GM12872 (cell line): Measurements from ENCODE around the gene SHD.

ENCODE experiments used
- TF ChIP-seq, protein P1 (sequence below): IDR thresholded peaks from 3 replicates; pipeline ENCODE4 v1.5.1; 2011; ENCODE audit warnings: low read depth, mild to moderate bottlenecking, low read length, moderate library complexity; ENCODE audit not compliant: insufficient read depth

The SHD gene

DNA sequence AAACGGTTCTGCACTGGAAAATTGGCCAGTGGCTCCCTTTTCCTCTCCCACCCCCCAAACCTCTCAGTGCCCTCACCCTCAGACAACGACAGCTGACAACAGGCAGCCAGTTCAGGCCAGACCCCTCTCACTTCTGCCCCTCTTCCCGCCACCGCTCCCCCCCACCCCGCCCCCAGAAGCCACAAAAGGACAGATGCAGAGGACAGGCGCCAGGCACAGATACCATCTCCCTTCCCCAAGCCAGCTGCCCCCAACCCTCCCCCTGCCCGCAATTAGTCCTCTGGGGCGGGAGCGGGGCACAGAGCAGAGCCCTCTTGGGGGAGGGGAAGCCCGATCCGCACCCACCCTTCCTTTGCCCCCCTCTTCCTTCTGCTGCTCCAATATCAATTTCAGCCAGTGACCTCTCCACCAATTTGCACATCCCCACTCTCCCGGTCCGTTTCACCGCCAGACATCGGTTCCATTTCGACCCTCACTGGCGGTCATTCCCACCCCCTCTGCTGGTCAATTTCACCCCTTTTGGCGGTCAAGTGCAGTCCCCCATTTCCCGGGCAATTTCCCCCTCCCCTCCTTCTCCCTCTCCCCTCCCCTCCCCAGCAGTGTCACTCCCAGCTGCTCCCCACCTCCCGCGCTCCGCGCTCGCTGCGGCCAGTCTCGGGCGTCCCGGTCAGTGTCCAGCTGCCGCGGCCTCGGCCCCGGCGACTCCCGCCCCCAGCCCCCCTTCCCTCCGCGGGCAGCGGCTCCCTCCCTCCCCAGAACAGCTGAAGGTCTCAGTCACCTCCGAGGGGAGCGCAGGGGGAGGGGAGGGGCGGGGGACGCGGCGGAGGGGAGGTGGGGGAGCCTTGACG lies at the start of gene SHD:
Gene SHD, plus strand, starts transcription at position 848 of the 848 bp plus-strand sequence. CDS start 798 bp downstream, outside the sequence.
- TF ChIP-seq, protein P1, sequence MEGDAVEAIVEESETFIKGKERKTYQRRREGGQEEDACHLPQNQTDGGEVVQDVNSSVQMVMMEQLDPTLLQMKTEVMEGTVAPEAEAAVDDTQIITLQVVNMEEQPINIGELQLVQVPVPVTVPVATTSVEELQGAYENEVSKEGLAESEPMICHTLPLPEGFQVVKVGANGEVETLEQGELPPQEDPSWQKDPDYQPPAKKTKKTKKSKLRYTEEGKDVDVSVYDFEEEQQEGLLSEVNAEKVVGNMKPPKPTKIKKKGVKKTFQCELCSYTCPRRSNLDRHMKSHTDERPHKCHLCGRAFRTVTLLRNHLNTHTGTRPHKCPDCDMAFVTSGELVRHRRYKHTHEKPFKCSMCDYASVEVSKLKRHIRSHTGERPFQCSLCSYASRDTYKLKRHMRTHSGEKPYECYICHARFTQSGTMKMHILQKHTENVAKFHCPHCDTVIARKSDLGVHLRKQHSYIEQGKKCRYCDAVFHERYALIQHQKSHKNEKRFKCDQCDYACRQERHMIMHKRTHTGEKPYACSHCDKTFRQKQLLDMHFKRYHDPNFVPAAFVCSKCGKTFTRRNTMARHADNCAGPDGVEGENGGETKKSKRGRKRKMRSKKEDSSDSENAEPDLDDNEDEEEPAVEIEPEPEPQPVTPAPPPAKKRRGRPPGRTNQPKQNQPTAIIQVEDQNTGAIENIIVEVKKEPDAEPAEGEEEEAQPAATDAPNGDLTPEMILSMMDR = no peak

- TF ChIP-seq, protein P1 = no peak
Observed at GRCh38 chr19:4232614-4233281, 46.3 kb upstream of the SHD start.

DNA sequence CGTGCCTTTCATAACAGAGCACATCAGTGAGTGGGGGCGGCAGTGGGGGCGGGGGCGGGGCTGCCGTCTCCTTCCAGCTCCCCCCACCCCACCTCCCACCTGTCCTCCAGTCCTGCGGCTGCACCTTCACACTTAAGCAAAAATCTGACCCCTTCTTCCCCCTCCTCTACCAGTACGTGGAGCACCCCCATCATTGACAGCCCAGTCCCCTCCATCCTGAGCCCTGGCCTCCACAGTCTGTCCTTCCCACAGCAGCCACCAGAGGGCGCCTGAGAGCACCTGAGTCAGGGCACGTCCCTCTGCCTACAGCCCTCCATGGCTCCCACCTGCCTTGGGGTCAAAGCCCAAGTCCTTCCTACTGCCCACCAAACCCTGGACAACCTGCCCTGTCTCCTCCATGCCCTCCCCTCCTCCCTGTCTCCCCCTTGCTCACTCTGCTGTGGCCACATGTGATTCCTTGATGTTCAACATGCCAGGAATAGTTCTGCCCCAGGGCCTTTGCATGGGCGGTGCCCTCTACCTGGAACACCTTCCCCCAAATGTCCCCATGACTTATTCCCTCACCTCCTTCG lies 45.7 kb upstream of the SHD start:
- TF ChIP-seq, protein P1 = peak; percentile 97

DNA sequence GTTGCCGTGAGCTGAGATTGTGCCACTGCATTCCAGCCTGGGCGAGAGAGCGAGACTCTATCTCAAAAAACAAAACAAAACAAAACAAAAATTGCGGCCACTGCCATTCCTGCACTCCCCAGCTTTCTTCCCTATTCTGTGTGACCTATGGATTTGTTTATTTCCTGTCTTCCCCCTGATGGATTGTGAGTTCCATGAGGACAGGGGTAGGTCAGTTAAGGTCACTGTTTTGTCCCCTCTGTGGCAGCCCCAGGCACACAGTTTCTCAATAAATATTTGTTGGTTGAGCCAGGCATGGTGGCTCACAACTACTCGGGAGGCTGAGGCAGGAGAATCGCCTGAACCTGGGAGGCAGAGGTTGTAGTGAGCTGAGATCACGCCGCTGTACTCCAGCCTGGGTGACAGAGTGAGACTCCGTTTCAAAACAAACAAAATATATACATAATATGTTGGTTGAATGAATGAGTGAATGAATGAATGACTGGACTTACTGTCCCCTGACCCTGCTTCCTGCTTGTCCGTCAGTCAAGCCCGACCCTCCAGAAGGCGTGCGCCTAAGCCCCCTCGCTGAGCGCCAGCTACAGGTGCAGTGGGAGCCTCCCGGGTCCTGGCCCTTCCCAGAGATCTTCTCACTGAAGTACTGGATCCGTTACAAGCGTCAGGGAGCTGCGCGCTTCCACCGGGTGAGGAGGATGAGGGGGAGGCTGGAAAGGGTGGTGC lies 44.8 kb upstream of the SHD start:
- TF ChIP-seq, protein P1 = no peak

DNA sequence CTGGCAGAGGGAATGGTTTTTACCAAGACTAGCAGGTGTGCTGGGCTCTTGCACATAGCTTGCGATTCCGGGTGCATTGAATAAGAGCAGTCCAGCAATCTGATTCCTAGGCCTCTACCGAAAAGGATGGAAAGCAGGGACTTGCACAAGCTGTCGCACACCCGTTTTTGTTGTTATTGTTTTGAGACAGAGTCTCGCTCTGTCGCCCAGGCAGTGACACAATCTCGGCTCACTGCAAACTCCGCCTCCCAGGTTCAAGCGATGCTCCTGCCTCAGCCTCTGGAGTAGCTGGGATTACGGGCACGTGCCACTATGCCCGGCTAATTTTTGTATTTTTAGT lies 44.2 kb upstream of the SHD start:
- TF ChIP-seq, protein P1 = no peak

GRCh38 chr19:4238831-4239230 lies 40.2 kb upstream of the SHD start:
- TF ChIP-seq, protein P1 = no peak
